ENCODE data around the gene XPO1.
"Not testable (repeated sequence)": the region's sequence is repeated elsewhere in the genome, so short reads cannot be mapped to it uniquely, and the experiment has no call there.

The XPO1 gene

GRCh38 chr2:61463769-61464475 is 74.2 kb downstream of the XPO1 start:
- no peak for DNase-seq

GRCh38 chr2:61461404-61461803 is 76.8 kb downstream of the XPO1 start:
- no peak for DNase-seq

- DNase-seq, result no peak
Measured at GRCh38 chr2:61460163-61460562, 78.0 kb downstream of the XPO1 start.

- DNase-seq, result no peak
Measured at GRCh38 chr2:61456746-61457420, 81.3 kb downstream of the XPO1 start.

- no peak for DNase-seq
Measured at GRCh38 chr2:61456070-61456745, 81.9 kb downstream of the XPO1 start.

- not testable (repeated sequence) for DNase-seq
Measured at GRCh38 chr2:61454972-61455371, 83.2 kb downstream of the XPO1 start.

- no peak for DNase-seq
Measured at GRCh38 chr2:61454383-61454782, 83.8 kb downstream of the XPO1 start.

- DNase-seq, result no peak
Measured at GRCh38 chr2:61452392-61452791, 85.8 kb downstream of the XPO1 start.

- DNase-seq, result no peak
Measured at GRCh38 chr2:61451178-61451577, 87.0 kb downstream of the XPO1 start.

GRCh38 chr2:61450144-61450543 is 88.0 kb downstream of the XPO1 start:
- DNase-seq, result no peak

GRCh38 chr2:61448229-61448628 is 89.9 kb downstream of the XPO1 start:
- DNase-seq, result no peak

GRCh38 chr2:61446971-61447370 is 91.2 kb downstream of the XPO1 start:
- not testable (repeated sequence) for DNase-seq

GRCh38 chr2:61443342-61444041 is 94.7 kb downstream of the XPO1 start:
- no peak for DNase-seq

- no peak for DNase-seq
Measured at GRCh38 chr2:61439241-61440002, 98.7 kb downstream of the XPO1 start.

- DNase-seq, result no peak
Measured at GRCh38 chr2:61438670-61439069, 99.5 kb downstream of the XPO1 start.

GRCh38 chr2:61437170-61437569 is 101.0 kb downstream of the XPO1 start:
- no peak for DNase-seq

GRCh38 chr2:61436092-61436491 is 102.1 kb downstream of the XPO1 start:
- no peak for DNase-seq

- no peak for DNase-seq
Measured at GRCh38 chr2:61435291-61435690, 102.9 kb downstream of the XPO1 start.

GRCh38 chr2:61434314-61434713 is 103.8 kb downstream of the XPO1 start:
- no peak for DNase-seq

- DNase-seq, result no peak
Measured at GRCh38 chr2:61433606-61434005, 104.5 kb downstream of the XPO1 start.

- DNase-seq, result no peak
Measured at GRCh38 chr2:61432990-61433389, 105.2 kb downstream of the XPO1 start.

GRCh38 chr2:61431345-61431744 is 106.8 kb downstream of the XPO1 start:
- DNase-seq, result no peak
